ENCODE results near the gene PTPRM. TPM values are rescaled to one million over a fixed set of nuclear protein-coding genes. Genes with fewer than 3 reads are reported as not detected.

The PTPRM gene
- total and polyA plus RNA-seq, 4 donors: 61.1 to 146 (median 87.5) TPM

- TF ChIP-seq CTCF (IDR thresholded peaks at IDR 0.05; ENCODE audit: control extremely low read depth, extremely low read depth): no peak
- no peak overlapping the region for H3K27ac ChIP-seq (ENCODE audit: low read depth in 1 of 2, low read length in 1 of 2)
- ATAC-seq (ENCODE audit: insufficient read depth, low FRiP score) (no peak), DNase-seq (no peak)
- 79 to 85% methylated on average over 4 of the region's 4 CpGs for WGBS, 2 donors
- H3K9ac ChIP-seq (ENCODE audit: insufficient read depth in 1 of 2, low read length in 2 of 2): no peak overlapping the region
- H3K4me3 ChIP-seq: no peak overlapping the region
- H3K4me1 ChIP-seq (ENCODE audit: control insufficient read depth in 5 of 5, insufficient read depth in 5 of 5, low read length in 5 of 5): peaks cover 0 to 13% (median 0%) of the 10 kb centered on the region in 5 donors
- H3K36me3 ChIP-seq (ENCODE audit: control insufficient read depth in 4 of 4, insufficient read depth in 4 of 4, low read length in 4 of 4): no peaks in the 10 kb centered on the region
- H3K9me3 ChIP-seq (ENCODE audit: control insufficient read depth in 4 of 4, insufficient read depth in 3 of 4, low read length in 3 of 4): peaks cover 0 to 2% (median 0%) of the 10 kb centered on the region in 4 donors
- no peaks in the 10 kb centered on the region for H3K27me3 ChIP-seq (ENCODE audit: control insufficient read depth in 3 of 3, insufficient read depth in 3 of 3, low read length in 2 of 3)
Measured at GRCh38 chr18:7879717-7880116, 312.6 kb downstream of the PTPRM start.

GRCh38 chr18:7885865-7886264, 318.7 kb downstream of the PTPRM start:
- H3K36me3 ChIP-seq (ENCODE audit: control insufficient read depth in 4 of 4, insufficient read depth in 4 of 4, low read length in 4 of 4): peaks cover 0 to 3% (median under 1%) of the 10 kb centered on the region in 4 donors
- peaks cover 0 to 14% (median 3%) of the 10 kb centered on the region in 5 donors for H3K4me1 ChIP-seq (ENCODE audit: control insufficient read depth in 5 of 5, insufficient read depth in 5 of 5, low read length in 5 of 5)
- ATAC-seq (ENCODE audit: insufficient read depth, low FRiP score) (no peak), DNase-seq (no peak)
- no peak overlapping the region for H3K9ac ChIP-seq (ENCODE audit: insufficient read depth in 1 of 2, low read length in 2 of 2)
- H3K9me3 ChIP-seq (ENCODE audit: control insufficient read depth in 4 of 4, insufficient read depth in 3 of 4, low read length in 3 of 4): no peaks in the 10 kb centered on the region
- H3K4me3 ChIP-seq: no peak overlapping the region
- WGBS, 2 donors: 73 to 80% methylated on average over 5 of the region's 5 CpGs
- no peaks in the 10 kb centered on the region for H3K27me3 ChIP-seq (ENCODE audit: control insufficient read depth in 3 of 3, insufficient read depth in 3 of 3, low read length in 2 of 3)
- TF ChIP-seq CTCF (IDR thresholded peaks at IDR 0.05; ENCODE audit: control extremely low read depth, extremely low read depth): no peak
- no peak overlapping the region for H3K27ac ChIP-seq (ENCODE audit: low read depth in 1 of 2, low read length in 1 of 2)

DNA sequence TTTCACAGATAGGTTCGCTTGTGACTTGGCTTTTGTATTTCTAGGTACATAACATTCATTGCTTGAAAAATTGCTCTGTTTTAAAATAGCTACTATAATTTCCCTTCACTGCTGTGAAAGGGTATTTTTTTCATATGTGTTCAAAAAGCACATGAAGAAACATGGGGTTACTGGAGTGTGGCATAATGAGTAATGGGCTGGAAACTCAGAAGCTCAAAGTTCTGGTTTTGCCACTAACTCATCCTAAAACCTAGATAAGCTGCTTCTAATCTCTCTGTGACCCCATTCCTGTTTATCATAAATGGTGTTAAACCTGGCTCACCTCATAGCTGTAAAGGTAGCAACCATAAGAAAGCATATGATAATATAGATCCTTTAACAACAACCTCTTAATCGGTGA, 319.3 kb downstream of the PTPRM start:
- Histone ChIP-seq H3K36me3 (ENCODE audit: control insufficient read depth in 4 of 4, insufficient read depth in 4 of 4, low read length in 4 of 4) (peaks cover 0 to 3% (median under 1%) of the 10 kb centered on the region in 4 donors), H3K27me3 (ENCODE audit: control insufficient read depth in 3 of 3, insufficient read depth in 3 of 3, low read length in 2 of 3) (no peaks in the 10 kb centered on the region), H3K4me1 (ENCODE audit: control insufficient read depth in 5 of 5, insufficient read depth in 5 of 5, low read length in 5 of 5) (peaks cover 0 to 14% (median 3%) of the 10 kb centered on the region in 5 donors), H3K9me3 (ENCODE audit: control insufficient read depth in 4 of 4, insufficient read depth in 3 of 4, low read length in 3 of 4) (no peaks in the 10 kb centered on the region), H3K4me3 (no peak overlapping the region), H3K27ac (ENCODE audit: low read depth in 1 of 2, low read length in 1 of 2) (no peak overlapping the region), H3K9ac (ENCODE audit: insufficient read depth in 1 of 2, low read length in 2 of 2) (no peak overlapping the region)
- ATAC-seq (ENCODE audit: insufficient read depth, low FRiP score) (no peak), DNase-seq (no peak)
- WGBS, 2 donors: 96% methylated on average over 2 of the region's 2 CpGs
- TF ChIP-seq CTCF (IDR thresholded peaks at IDR 0.05; ENCODE audit: control extremely low read depth, extremely low read depth): no peak

GRCh38 chr18:7889515-7889914, 322.4 kb downstream of the PTPRM start:
- Histone ChIP-seq H3K9ac (ENCODE audit: insufficient read depth in 1 of 2, low read length in 2 of 2) (no peak overlapping the region), H3K27me3 (ENCODE audit: control insufficient read depth in 3 of 3, insufficient read depth in 3 of 3, low read length in 2 of 3) (no peaks in the 10 kb centered on the region), H3K36me3 (ENCODE audit: control insufficient read depth in 4 of 4, insufficient read depth in 4 of 4, low read length in 4 of 4) (peaks cover 0 to 3% (median under 1%) of the 10 kb centered on the region in 4 donors), H3K9me3 (ENCODE audit: control insufficient read depth in 4 of 4, insufficient read depth in 3 of 4, low read length in 3 of 4) (no peaks in the 10 kb centered on the region), H3K4me3 (no peak overlapping the region), H3K27ac (ENCODE audit: low read depth in 1 of 2, low read length in 1 of 2) (no peak overlapping the region), H3K4me1 (ENCODE audit: control insufficient read depth in 5 of 5, insufficient read depth in 5 of 5, low read length in 5 of 5) (peaks cover 0 to 11% (median 3%) of the 10 kb centered on the region in 5 donors)
- DNase-seq (no peak), ATAC-seq (ENCODE audit: insufficient read depth, low FRiP score) (no peak)
- no peak for TF ChIP-seq CTCF (IDR thresholded peaks at IDR 0.05; ENCODE audit: control extremely low read depth, extremely low read depth)
- 92 to 95% methylated on average over 3 of the region's 3 CpGs for WGBS, 2 donors

Measured in lung (tissue), 12 donors.